Upper lobe of left lung (tissue), 6 donors: ENCODE measurements around the gene SPP1. TPM values are rescaled to one million over a fixed set of nuclear protein-coding genes. Genes with fewer than 3 reads are reported as not detected.

Source experiments
- ATAC-seq, 2 donors: fragments of 200-7000 bp; cut with Tn5 transposase; one replicate each; pipeline ENCODE4 v1.9.1; 2022; ENCODE audit warnings: mild to moderate bottlenecking in 2 of 2, moderate library complexity in 2 of 2; ENCODE audit not compliant: low FRiP score in 2 of 2
- DNase-seq, 2 donors: peaks; one replicate each; pipeline ENCODE4 v3.0.0-alpha.2; 2019 to 2020
- H3K27ac ChIP-seq, 4 donors: fragments of 200-600 bp; sonication (generic); one replicate each; pipeline ENCODE4 v1.5.1; 2016 to 2019
- H3K27me3 ChIP-seq, 4 donors: fragments of 200-600 bp; sonication (generic); one replicate each; pipeline ENCODE4 v1.5.1; 2017 to 2019
- H3K36me3 ChIP-seq, 4 donors: fragments of 200-600 bp; sonication (generic); one replicate each; pipeline ENCODE4 v1.5.1; 2016 to 2019
- H3K4me1 ChIP-seq, 4 donors: fragments of 200-600 bp; sonication (generic); one replicate each; pipeline ENCODE4 v1.5.1; 2018 to 2019
- H3K4me3 ChIP-seq, 4 donors: fragments of 200-600 bp; sonication (generic); one replicate each; pipeline ENCODE4 v1.5.1; 2017 to 2019; ENCODE audit warnings: mild to moderate bottlenecking in 2 of 4, moderate library complexity in 1 of 4
- H3K9me3 ChIP-seq, 4 donors: fragments of 200-600 bp; sonication (generic); one replicate each; pipeline ENCODE4 v1.5.1; 2018 to 2019
- CTCF ChIP-seq, 6 experiments: fragments of 450-650 bp in 4 of 6; fragments of 200-600 bp in 2 of 6; sonication (generic) in 2 of 6; IDR thresholded peaks; one replicate each; pipeline ENCODE4 v1.5.1; 2016 to 2019; ENCODE audit warnings: antibody characterized with exemption in 6 of 6
- EP300 ChIP-seq, 4 donors: sonication (generic); formaldehyde crosslinking; IDR thresholded peaks; one replicate each; pipeline ENCODE4 v1.5.1; 2017; ENCODE audit warnings: antibody characterized with exemption in 4 of 4, control low read depth in 2 of 4
- POLR2A ChIP-seq, 4 donors: fragments of 450-650 bp; IDR thresholded peaks; one replicate each; pipeline ENCODE4 v1.5.1; 2016 to 2017; ENCODE audit warnings: antibody characterized with exemption in 4 of 4, mild to moderate bottlenecking in 2 of 4
- POLR2AphosphoS5 ChIP-seq, 2 donors: sonication (generic); formaldehyde crosslinking; IDR thresholded peaks; one replicate each; pipeline ENCODE4 v1.5.1; 2017; ENCODE audit warnings: antibody characterized with exemption in 2 of 2
- WGBS, 2 donors: methylation state at CpG; one replicate each; pipeline ENCODE4 v1.1.5; 2017 to 2018; 5-methylcytosine and 5-hydroxymethylcytosine counted together
- total RNA-seq, 6 donors: library from RNA; depleted of rRNA in 4 of 6; stranded (reverse); fragments of >200 nt in 4 of 6; gene quantifications; one replicate each; pipeline versions ENCODE4 v1.1.0 to v1.2.1, GENCODE V29; 2016 to 2021
- donor health status: DM: no; HTN: no; CAD: no; lungs with moderate emphysema.
- donor health status: DM: no; HTN: yes; CAD: no; lungs with severe emphysema.

SPP1 gene
- total RNA-seq, 6 donors from 2014 or later = 4.6 to 26.8 (median 10.6) TPM

GRCh38 chr4:88005076-88005475, 29.6 kb downstream of the SPP1 start:
- Histone ChIP-seq H3K27me3 (no peaks in the 10 kb centered on the region), H3K27ac (no peak overlapping the region), H3K9me3 (no peaks in the 10 kb centered on the region), H3K4me3 (no peak overlapping the region), H3K36me3 (no peaks in the 10 kb centered on the region), H3K4me1 (peaks cover 6 to 28% (median 9%) of the 10 kb centered on the region in 4 donors)
- WGBS, 2 donors = 81 to 89% methylated on average over 2 of the region's 2 CpGs
- ATAC-seq = peak in 1 of 2 donors; percentile 41
- TF ChIP-seq POLR2A (IDR thresholded peaks at IDR 0.05) (no peak), POLR2AphosphoS5 (IDR thresholded peaks at IDR 0.05) (no peak), CTCF (IDR thresholded peaks at IDR 0.05) (no peak), EP300 (IDR thresholded peaks at IDR 0.05) (no peak)
- DNase-seq = no peak

- peaks cover 11 to 35% (median 13%) of the 10 kb centered on the region in 4 donors for H3K4me1 ChIP-seq
- H3K9me3 ChIP-seq = no peaks in the 10 kb centered on the region
- no peak overlapping the region for H3K27ac ChIP-seq
- ATAC-seq (no peak), DNase-seq (no peak)
- TF ChIP-seq EP300 (IDR thresholded peaks at IDR 0.05) (no peak), POLR2A (IDR thresholded peaks at IDR 0.05) (no peak), POLR2AphosphoS5 (IDR thresholded peaks at IDR 0.05) (no peak), CTCF (IDR thresholded peaks at IDR 0.05) (no peak)
- no peaks in the 10 kb centered on the region for H3K36me3 ChIP-seq
- H3K27me3 ChIP-seq = no peaks in the 10 kb centered on the region
- no peak overlapping the region for H3K4me3 ChIP-seq
- WGBS, 2 donors = 96 to 98% methylated on average over 10 of the region's 10 CpGs
These were observed 30.4 kb downstream of the SPP1 start for GRCh38 chr4:88005946-88006345.

GRCh38 chr4:88006956-88007303, 31.4 kb downstream of the SPP1 start:
- ATAC-seq = no peak
- Histone ChIP-seq H3K27me3 (no peaks in the 10 kb centered on the region), H3K36me3 (no peaks in the 10 kb centered on the region), H3K9me3 (no peaks in the 10 kb centered on the region), H3K4me3 (peak overlapping the region; percentile 19 to 97 (median 84)), H3K27ac (peak overlapping the region; percentile 43 to 89 (median 78)), H3K4me1 (peaks cover 11 to 43% (median 13%) of the 10 kb centered on the region in 4 donors)
- WGBS, 2 donors = 66 to 67% methylated on average over 8 to 10 of the region's 10 CpGs
- TF ChIP-seq CTCF (IDR thresholded peaks at IDR 0.05) (no peak), EP300 (IDR thresholded peaks at IDR 0.05) (no peak), POLR2A (IDR thresholded peaks at IDR 0.05) (no peak), POLR2AphosphoS5 (IDR thresholded peaks at IDR 0.05) (no peak)
- no peak for DNase-seq

- Histone ChIP-seq H3K9me3 (no peaks in the 10 kb centered on the region), H3K4me3 (peak within 1 kb of the TSS; percentile 67 to 97 (median 84)), H3K36me3 (no peaks in the 10 kb centered on the region), H3K27me3 (no peaks in the 10 kb centered on the region), H3K4me1 (peaks cover 11 to 49% (median 13%) of the 10 kb centered on the region in 4 donors), H3K27ac (peak within 1 kb of the TSS; percentile 58 to 89 (median 85))
- TF ChIP-seq POLR2AphosphoS5 (IDR thresholded peaks at IDR 0.05) = peak in 1 of 2 donors; percentile 48
- TF ChIP-seq POLR2A (IDR thresholded peaks at IDR 0.05) = peak in 3 of 4 donors; percentile 33 to 76 (median 52)
- no peak for TF ChIP-seq CTCF (IDR thresholded peaks at IDR 0.05)
- no peak for TF ChIP-seq EP300 (IDR thresholded peaks at IDR 0.05)
- peak; percentile 87 to 96 for ATAC-seq
- WGBS, 2 donors = 0 to 4% methylated on average over 17 to 25 of the region's 116 CpGs
- DNase-seq = peak; percentile 78 to 97
These were observed 32.0 kb downstream of the SPP1 start, which contains the start of gene PKD2 for GRCh38 chr4:88007304-88008121. Gene PKD2, plus strand, starts transcription at chr4:88007635. Its CDS starts 99 bp downstream, at chr4:88007734.
